Psoas muscle (tissue), 8 donors: ENCODE data around the gene MUTYH. TPM values are rescaled to one million over a fixed set of nuclear protein-coding genes. Genes with fewer than 3 reads are reported as not detected.
"Not testable (repeated sequence)": the region's sequence is repeated elsewhere in the genome, so short reads cannot be mapped to it uniquely, and the experiment has no call there.

Experiments used
- ATAC-seq, 4 donors: fragments of 200-7000 bp; cut with Tn5 transposase; one replicate each; pipeline ENCODE4 v1.9.1; 2020; ENCODE audit warnings: moderate library complexity in 3 of 4, mild to moderate bottlenecking in 2 of 4
- DNase-seq, 2 donors: peaks; one replicate each; pipeline ENCODE4 v3.0.0-alpha.2; 2020
- H3K27ac ChIP-seq: fragments of 200-600 bp; one replicate; pipeline ENCODE4 v1.8.0; 2022
- H3K27me3 ChIP-seq, 3 donors: fragments of 200-600 bp in 1 of 3; one replicate each; pipeline versions ENCODE4 v1.6.1 to v1.8.0; 2013 to 2022; ENCODE audit warnings: low read length in 2 of 3, mild to moderate bottlenecking in 2 of 3, moderate library complexity in 1 of 3; ENCODE audit not compliant: insufficient read depth in 3 of 3
- H3K36me3 ChIP-seq, 2 donors: fragments of 200-600 bp in 1 of 2; one replicate each; pipeline versions ENCODE4 v1.6.1 to v1.8.0; 2013 to 2022; ENCODE audit warnings: low read depth in 1 of 2, mild to moderate bottlenecking in 1 of 2, moderate library complexity in 1 of 2; ENCODE audit not compliant: insufficient read depth in 1 of 2
- H3K4me1 ChIP-seq: fragments of 200-600 bp; one replicate; pipeline ENCODE4 v1.8.0; 2022
- H3K4me3 ChIP-seq: fragments of 200-600 bp; one replicate; pipeline ENCODE4 v1.8.0; 2022; ENCODE audit warnings: mild to moderate bottlenecking
- H3K9me3 ChIP-seq: fragments of 200-600 bp; one replicate; pipeline ENCODE4 v1.8.0; 2022
- CTCF ChIP-seq: fragments of 200-600 bp; IDR thresholded peaks from one replicate; pipeline ENCODE4 v1.8.0; 2022; ENCODE audit warnings: antibody characterized with exemption
- WGBS, 3 donors: extraction: QIAGEN DNeasy Blood & Tissue Kit; methylation state at CpG; one replicate each; pipeline versions ENCODE4 v1.1.6 to v1.1.7; 2013; 5-methylcytosine and 5-hydroxymethylcytosine counted together
- intact Hi-C, 2 donors: fragments of 100-400 bp; cut with DNase I; formaldehyde crosslinking; loops; one replicate each; pipeline versions ENCODE4 v1.11.0 to v1.14.2; 2022
- polyA plus RNA-seq, 3 donors: library from polyadenylated mRNA; stranded (reverse); fragments of 200-250 nt; gene quantifications; one replicate each; pipeline ENCODE4 v1.2.3, GENCODE V29; 2013
- total RNA-seq, 4 donors: library from RNA; stranded (reverse); fragmentation: NEBNext Ultra II Directional in 2 of 4; extraction: Animal tissue kit (Norgen Biotek cat#: 25700) in 2 of 4; gene quantifications; one replicate each; pipeline versions ENCODE4 v1.2.1 to v1.2.4, GENCODE V29; 2021 to 2023
- donor health status: healthy with polysubstance abuse.
- donor health status: DM: no; HTN: no; CAD: no; lungs with moderate emphysema.
- donor health status: Bipolar disorder and iron deficiency.
- donor health status: healthy.
- donor health status: DM: yes; HTN: yes; CAD: no.
- donor health status: DM: no; HTN: no; CAD: no.
- donor health status: DM: no; HTN: no; CAD: no.
- donor health status: DM: yes; HTN: yes; CAD: no.

The MUTYH gene
- total and polyA plus RNA-seq, 7 donors = 7.7 to 16.6 (median 8.4) TPM

GRCh38 chr1:45364294-45364693 is 24.1 kb upstream of the MUTYH start:
- DNase-seq (no peak), ATAC-seq (no peak)
- WGBS, 3 donors = 87 to 95% (median 90%) methylated on average over 2 of the region's 2 CpGs
- no peak overlapping the region for H3K27ac ChIP-seq
- no peaks in the 10 kb centered on the region for H3K9me3 ChIP-seq
- H3K4me3 ChIP-seq = no peak overlapping the region
- intact Hi-C loops = no loop called here
- TF ChIP-seq CTCF = no peak
- no peaks in the 10 kb centered on the region for H3K27me3 ChIP-seq
- H3K4me1 ChIP-seq = peaks cover 17% of the 10 kb centered on the region
- no peaks in the 10 kb centered on the region for H3K36me3 ChIP-seq

- H3K4me1 ChIP-seq = peaks cover 26% of the 10 kb centered on the region
- H3K36me3 ChIP-seq, H3K9me3 ChIP-seq, H3K27me3 ChIP-seq: not testable (repeated sequence)
- ATAC-seq (peak; percentile 79 to 91 (median 82)), DNase-seq (peak; percentile 35 to 63)
- peak overlapping the region; percentile 77 for H3K27ac ChIP-seq
- peak overlapping the region; percentile 45 for H3K4me3 ChIP-seq
- intact Hi-C loops = loop anchor here (1.0 to 2.0 kb wide), 2 partner anchors 132 kb away; no protein-coding TSS in a partner anchor
- 10 to 26% (median 10%) methylated on average over 7 of the region's 7 CpGs for WGBS, 3 donors
Measured at GRCh38 chr1:45360981-45361380, 20.7 kb upstream of the MUTYH start.

- H3K4me3 ChIP-seq = peak overlapping the region; percentile 45
- ATAC-seq = peak; percentile 75 to 89 (median 80)
- peak; percentile 49 to 76 for DNase-seq
- WGBS, 3 donors = 10 to 19% (median 10%) methylated on average over 7 of the region's 7 CpGs
- H3K27me3 ChIP-seq = no peaks in the 10 kb centered on the region
- no peaks in the 10 kb centered on the region for H3K36me3 ChIP-seq
- TF ChIP-seq CTCF = peak; percentile 77
- H3K27ac ChIP-seq = peak overlapping the region; percentile 77
- H3K9me3 ChIP-seq = no peaks in the 10 kb centered on the region
- peaks cover 34% of the 10 kb centered on the region for H3K4me1 ChIP-seq
- intact Hi-C loops = loop anchor here (1.0 to 5.0 kb wide), 4 partner anchors 133 to 211 kb away; no protein-coding TSS in a partner anchor
Measured at GRCh38 chr1:45359882-45360513, 19.8 kb upstream of the MUTYH start.

- 30 to 46% (median 39%) methylated on average over 4 of the region's 4 CpGs for WGBS, 3 donors
- ATAC-seq = peak in 3 of 4 donors; percentile 55 to 61 (median 55)
- peaks cover 45% of the 10 kb centered on the region for H3K4me1 ChIP-seq
- H3K27me3 ChIP-seq = no peaks in the 10 kb centered on the region
- no peaks in the 10 kb centered on the region for H3K36me3 ChIP-seq
- intact Hi-C loops = loop anchor here in 1 of 2 donors (5.0 kb wide), 1 partner anchor 211 kb away; no protein-coding TSS in a partner anchor
- DNase-seq = no peak
- peak overlapping the region; percentile 51 for H3K27ac ChIP-seq
- H3K9me3 ChIP-seq = no peaks in the 10 kb centered on the region
- H3K4me3 ChIP-seq = no peak overlapping the region
- TF ChIP-seq CTCF = no peak
Measured at GRCh38 chr1:45356186-45356585, 15.9 kb upstream of the MUTYH start.

- intact Hi-C loops = loop anchor here in 1 of 2 donors (5.0 kb wide), 1 partner anchor 212 kb away; no protein-coding TSS in a partner anchor
- ATAC-seq = no peak
Measured at GRCh38 chr1:45355683-45356082, 15.4 kb upstream of the MUTYH start.

More at GRCh38 chr1:45355683-45356082, 15.4 kb upstream of the MUTYH start:
- Histone ChIP-seq H3K27me3 (no peaks in the 10 kb centered on the region), H3K27ac (peak overlapping the region; percentile 51), H3K4me3 (no peak overlapping the region), H3K4me1 (peaks cover 41% of the 10 kb centered on the region), H3K9me3 (no peaks in the 10 kb centered on the region), H3K36me3 (no peaks in the 10 kb centered on the region)
- 54 to 64% (median 57%) methylated on average over 2 of the region's 2 CpGs for WGBS, 3 donors
- no peak for DNase-seq
- no peak for TF ChIP-seq CTCF
